ENCODE data around the gene TSHR. TPM values are rescaled to one million over a fixed set of nuclear protein-coding genes. Genes with fewer than 3 reads are reported as not detected.

The TSHR gene
- total RNA-seq, 1 donor from 2014 or later, result not detected

DNA sequence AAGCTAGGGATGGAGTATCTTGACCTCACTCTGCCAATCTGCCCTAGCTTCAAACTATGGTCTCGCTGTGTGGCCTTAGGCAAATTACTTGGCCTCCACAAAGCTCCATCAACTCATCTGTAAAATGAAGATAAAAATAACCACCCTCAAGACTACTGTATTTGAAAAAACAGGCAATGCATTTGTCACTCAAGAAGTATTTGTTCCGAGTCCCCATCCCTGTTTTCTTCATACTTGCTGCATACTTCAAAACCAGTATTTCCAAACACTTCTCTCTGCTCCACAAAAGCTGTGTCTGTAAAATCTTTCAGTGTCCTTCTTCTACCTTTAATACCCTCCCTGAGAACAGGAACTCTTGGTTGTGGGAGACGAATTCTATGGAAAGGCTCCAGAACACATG is 217.5 kb downstream of the TSHR start:
- Histone ChIP-seq H3K4me1 (ENCODE audit: insufficient read depth, low read length) (peaks cover 7% of the 10 kb centered on the region), H2AFZ (ENCODE audit: low read depth, low read length) (no peak overlapping the region), H3K9ac (ENCODE audit: low read length) (no peak overlapping the region), H3K4me3 (ENCODE audit: insufficient read depth, low read depth, low read length) (no peak overlapping the region), H4K20me1 (ENCODE audit: insufficient read depth, low read length) (no peaks in the 10 kb centered on the region), H3K27me3 (ENCODE audit: insufficient read depth, low read length) (no peaks in the 10 kb centered on the region), H3K79me2 (ENCODE audit: insufficient read depth, low read length) (no peaks in the 10 kb centered on the region), H3K4me2 (ENCODE audit: low read length) (peak overlapping the region; percentile 23), H3K9me3 (ENCODE audit: insufficient read depth, low read depth, low read length) (no peaks in the 10 kb centered on the region), H3K36me3 (ENCODE audit: insufficient read depth, low read length) (no peaks in the 10 kb centered on the region), H3K27ac (ENCODE audit: low read depth, low read length) (no peak overlapping the region)
- peaks cover 2% of the 10 kb centered on the region for H3K36me3 Mint-ChIP-seq (ENCODE audit: low read depth, unreplicated experiment)
- DNase-seq (ENCODE audit: low read depth) (peak; percentile 3), FAIRE-seq (no peak)
- H3K4me3 Mint-ChIP-seq (ENCODE audit: unreplicated experiment), result no peak overlapping the region
- no peak overlapping the region for H3K27ac Mint-ChIP-seq (ENCODE audit: unreplicated experiment)
- H3K27me3 Mint-ChIP-seq (ENCODE audit: low read depth, unreplicated experiment), result no peaks in the 10 kb centered on the region
- no peaks in the 10 kb centered on the region for H3K9me3 Mint-ChIP-seq (ENCODE audit: unreplicated experiment)
- TF ChIP-seq EZH2 (IDR thresholded peaks at IDR 0.05; ENCODE audit: insufficient read depth, low read length) (no peak), CTCF (IDR thresholded peaks at IDR 0.05; ENCODE audit: insufficient read depth, low read depth, low read length) (no peak)
- H3K4me1 Mint-ChIP-seq (ENCODE audit: low read depth, unreplicated experiment), result peaks cover 17% of the 10 kb centered on the region

DNA sequence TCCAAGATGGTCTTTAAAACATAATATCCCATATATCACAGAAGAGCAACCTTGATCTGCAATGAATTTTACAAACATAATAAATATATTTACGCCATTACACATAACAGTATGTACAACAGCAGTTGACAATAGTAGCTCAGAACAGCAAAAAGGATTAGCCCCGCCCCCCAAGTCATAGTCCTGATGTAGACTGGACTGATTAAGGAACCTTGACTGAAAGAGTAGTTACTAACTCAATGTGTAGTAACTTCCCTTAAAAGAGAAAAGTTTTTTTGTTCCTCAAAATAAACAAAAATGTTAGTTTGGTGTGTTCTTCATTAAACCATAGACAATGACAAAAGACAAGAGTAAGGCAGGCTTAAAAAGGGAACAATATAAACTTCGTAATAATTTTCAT is 220.8 kb downstream of the TSHR start:
- Mint-ChIP-seq H3K27me3 (ENCODE audit: low read depth, unreplicated experiment) (no peaks in the 10 kb centered on the region), H3K9me3 (ENCODE audit: unreplicated experiment) (no peaks in the 10 kb centered on the region), H3K36me3 (ENCODE audit: low read depth, unreplicated experiment) (peaks cover 6% of the 10 kb centered on the region), H3K4me1 (ENCODE audit: low read depth, unreplicated experiment) (peaks cover 11% of the 10 kb centered on the region), H3K27ac (ENCODE audit: unreplicated experiment) (no peak overlapping the region), H3K4me3 (ENCODE audit: unreplicated experiment) (no peak overlapping the region)
- Histone ChIP-seq H3K4me1 (ENCODE audit: insufficient read depth, low read length) (no peaks in the 10 kb centered on the region), H3K4me2 (ENCODE audit: low read length) (no peak overlapping the region), H3K9me3 (ENCODE audit: insufficient read depth, low read depth, low read length) (no peaks in the 10 kb centered on the region), H4K20me1 (ENCODE audit: insufficient read depth, low read length) (no peaks in the 10 kb centered on the region), H3K4me3 (ENCODE audit: insufficient read depth, low read depth, low read length) (no peak overlapping the region), H3K79me2 (ENCODE audit: insufficient read depth, low read length) (no peaks in the 10 kb centered on the region), H3K27me3 (ENCODE audit: insufficient read depth, low read length) (no peaks in the 10 kb centered on the region), H3K9ac (ENCODE audit: low read length) (no peak overlapping the region), H3K36me3 (ENCODE audit: insufficient read depth, low read length) (no peaks in the 10 kb centered on the region), H3K27ac (ENCODE audit: low read depth, low read length) (no peak overlapping the region), H2AFZ (ENCODE audit: low read depth, low read length) (no peak overlapping the region)
- FAIRE-seq (no peak), DNase-seq (ENCODE audit: low read depth) (no peak)
- TF ChIP-seq EZH2 (IDR thresholded peaks at IDR 0.05; ENCODE audit: insufficient read depth, low read length), result no peak
- no peak for TF ChIP-seq CTCF (IDR thresholded peaks at IDR 0.05; ENCODE audit: insufficient read depth, low read depth, low read length)

GRCh38 chr14:81177225-81177624 is 221.8 kb downstream of the TSHR start:
- peaks cover 2% of the 10 kb centered on the region for H3K79me2 ChIP-seq (ENCODE audit: insufficient read depth, low read length)
- H4K20me1 ChIP-seq (ENCODE audit: insufficient read depth, low read length), result peaks cover 2% of the 10 kb centered on the region
- H3K27ac Mint-ChIP-seq (ENCODE audit: unreplicated experiment), result no peak overlapping the region
- H3K9me3 ChIP-seq (ENCODE audit: insufficient read depth, low read depth, low read length), result no peaks in the 10 kb centered on the region
- no peaks in the 10 kb centered on the region for H3K27me3 ChIP-seq (ENCODE audit: insufficient read depth, low read length)
- H3K9ac ChIP-seq (ENCODE audit: low read length), result no peak overlapping the region
- H3K4me3 ChIP-seq (ENCODE audit: insufficient read depth, low read depth, low read length), result no peak overlapping the region
- no peak overlapping the region for H3K27ac ChIP-seq (ENCODE audit: low read depth, low read length)
- no peaks in the 10 kb centered on the region for H3K36me3 ChIP-seq (ENCODE audit: insufficient read depth, low read length)
- no peaks in the 10 kb centered on the region for H3K9me3 Mint-ChIP-seq (ENCODE audit: unreplicated experiment)
- no peaks in the 10 kb centered on the region for H3K27me3 Mint-ChIP-seq (ENCODE audit: low read depth, unreplicated experiment)
- TF ChIP-seq CTCF (IDR thresholded peaks at IDR 0.05; ENCODE audit: insufficient read depth, low read depth, low read length) (no peak), EZH2 (IDR thresholded peaks at IDR 0.05; ENCODE audit: insufficient read depth, low read length) (no peak)
- H3K4me1 Mint-ChIP-seq (ENCODE audit: low read depth, unreplicated experiment), result peaks cover 13% of the 10 kb centered on the region
- no peak overlapping the region for H3K4me2 ChIP-seq (ENCODE audit: low read length)
- H3K4me1 ChIP-seq (ENCODE audit: insufficient read depth, low read length), result no peaks in the 10 kb centered on the region
- H3K36me3 Mint-ChIP-seq (ENCODE audit: low read depth, unreplicated experiment), result peaks cover 12% of the 10 kb centered on the region
- H2AFZ ChIP-seq (ENCODE audit: low read depth, low read length), result no peak overlapping the region
- H3K4me3 Mint-ChIP-seq (ENCODE audit: unreplicated experiment), result no peak overlapping the region
- FAIRE-seq, result no peak
- DNase-seq (ENCODE audit: low read depth), result no peak

Measured in astrocyte (in vitro differentiated cells and primary cell).